OCI-M1 (cell line): ENCODE data around the gene PPIG.
"Not testable (repeated sequence)": the region's sequence is repeated elsewhere in the genome, so short reads cannot be mapped to it uniquely, and the experiment has no call there.

Experiments used
- DNase-seq: peaks from one replicate; lab custom pipeline; 2025; lab: John Stamatoyannopoulos, UW

The PPIG gene

DNA sequence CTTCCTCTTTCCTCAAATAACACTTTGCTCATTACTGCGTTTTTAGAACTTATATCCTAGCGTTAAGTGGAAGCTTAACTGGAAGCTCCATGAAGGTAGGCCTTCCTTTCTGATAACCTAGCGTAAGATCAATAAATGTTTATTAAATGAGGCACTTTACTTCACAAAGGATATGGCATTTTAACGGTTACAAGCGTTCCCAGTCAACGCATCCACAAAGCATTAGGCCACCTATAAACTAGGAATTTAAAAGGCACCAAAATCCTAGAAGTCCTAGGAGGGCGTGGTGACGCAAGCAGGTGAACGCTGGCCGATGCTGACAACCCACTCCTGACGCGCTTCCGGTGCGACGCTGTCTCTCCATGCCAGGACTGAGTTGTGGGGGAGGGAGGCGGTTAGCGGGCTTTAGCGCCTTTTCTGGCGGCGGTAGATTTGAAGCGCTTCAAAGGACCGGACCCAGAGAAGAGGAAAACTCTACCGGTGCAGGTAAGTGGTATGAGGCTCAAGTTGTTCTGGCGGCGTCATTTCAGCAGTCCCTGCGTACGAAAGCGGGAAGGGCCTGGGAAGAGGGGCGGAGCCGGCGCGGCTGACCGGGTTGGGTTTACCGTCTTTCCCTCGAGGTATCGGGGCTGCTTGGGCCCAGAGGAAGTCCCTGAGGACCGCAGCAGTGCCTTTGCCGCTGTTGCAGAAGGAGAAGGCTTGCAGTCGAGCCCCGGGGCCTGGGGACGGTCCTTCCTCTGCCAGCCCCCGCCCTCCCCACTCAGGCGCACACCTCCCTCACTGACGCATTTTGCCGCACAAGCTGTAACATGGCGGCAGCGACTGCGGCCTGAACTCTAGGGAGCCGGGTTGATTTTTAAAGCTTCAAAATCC is at the start of gene PPIG:
Gene PPIG, plus strand, starts transcription at position 347 of the 873 bp plus-strand sequence. CDS start 19,691 bp downstream, outside the sequence.
- DNase-seq: peak; percentile 95

DNA sequence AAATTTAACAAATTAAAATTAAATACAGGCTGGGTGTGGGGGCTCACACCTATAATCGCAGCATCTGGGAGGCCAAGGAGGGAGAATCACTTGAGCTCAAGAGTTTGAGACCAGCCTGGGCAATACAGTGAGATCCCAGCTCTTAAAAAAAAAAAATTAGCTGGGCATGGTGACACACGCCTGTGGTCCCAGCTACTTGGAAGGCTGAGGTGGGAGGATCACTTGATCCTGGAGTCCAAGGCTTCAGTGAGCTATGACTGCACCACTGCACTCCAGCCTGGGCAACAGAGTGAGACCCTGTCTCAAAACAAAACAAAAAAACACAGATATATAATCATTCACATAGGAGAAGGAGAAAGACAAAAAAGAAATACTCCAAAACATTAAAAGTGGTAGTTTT is 44.7 kb upstream of the PPIG start:
- DNase-seq: not testable (repeated sequence)

- no peak for DNase-seq
Observed at GRCh38 chr2:169540146-169540545, 44.0 kb upstream of the PPIG start.

- no peak for DNase-seq
Observed at GRCh38 chr2:169542433-169542832, 41.7 kb upstream of the PPIG start.

DNA sequence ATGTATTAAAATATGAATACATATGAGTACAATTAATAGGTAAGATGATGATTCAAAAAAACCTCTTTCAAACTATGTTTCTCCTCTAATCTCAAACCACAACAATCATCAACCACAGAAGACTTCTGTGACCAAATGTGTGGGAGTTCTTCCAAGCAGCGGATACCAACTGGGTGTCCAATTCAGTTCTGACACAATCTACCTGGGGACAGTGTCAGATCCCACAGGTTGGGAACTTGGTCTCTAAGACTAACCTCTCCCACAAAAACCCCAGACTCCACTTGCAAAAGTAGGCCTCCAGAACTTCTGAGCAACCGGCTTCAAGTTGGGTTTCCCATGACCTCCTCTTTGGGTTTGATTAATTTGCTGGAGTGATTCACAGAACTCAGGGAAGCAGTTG is 37.4 kb upstream of the PPIG start:
- no peak for DNase-seq

- DNase-seq: no peak
Observed at GRCh38 chr2:169561364-169561763, 22.8 kb upstream of the PPIG start.

DNA sequence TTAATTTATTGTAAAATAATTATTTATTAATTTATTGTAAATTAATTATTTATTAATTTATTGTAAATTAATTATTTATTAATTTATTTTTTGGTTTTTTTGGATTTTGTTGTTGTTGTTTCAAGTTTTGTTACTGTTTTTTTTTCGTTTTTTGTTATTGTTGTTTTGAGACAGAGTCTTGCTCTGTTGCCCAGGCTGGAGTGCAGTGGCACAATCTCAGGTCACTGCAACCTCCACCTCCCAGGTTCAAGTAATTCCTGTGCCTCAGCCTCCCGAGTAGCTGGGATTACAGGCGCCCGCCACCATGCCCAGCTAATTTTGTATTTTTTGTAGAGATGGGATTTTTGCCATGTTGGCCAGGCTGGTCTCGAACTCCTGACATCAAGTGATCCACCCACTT is 22.1 kb upstream of the PPIG start:
- DNase-seq: not testable (repeated sequence)

DNA sequence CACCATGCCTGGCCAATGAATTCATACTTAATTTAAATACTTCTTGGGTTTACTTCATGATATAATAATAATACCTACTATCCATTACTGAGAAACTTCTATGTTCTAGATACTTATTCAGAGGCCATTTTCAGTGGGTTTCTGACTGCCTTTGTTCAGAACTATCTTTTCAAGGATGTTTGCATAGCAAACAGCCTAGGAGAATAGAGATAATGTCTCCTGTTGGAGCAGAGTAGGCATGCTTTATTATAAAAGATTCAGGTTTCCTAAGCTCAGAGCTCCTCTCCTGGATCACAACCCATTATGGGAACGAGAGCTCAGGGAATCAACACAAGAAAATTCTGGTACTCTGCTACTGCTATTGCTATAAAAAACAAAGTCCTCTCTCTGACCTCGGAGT is 21.6 kb upstream of the PPIG start:
- DNase-seq: no peak

DNA sequence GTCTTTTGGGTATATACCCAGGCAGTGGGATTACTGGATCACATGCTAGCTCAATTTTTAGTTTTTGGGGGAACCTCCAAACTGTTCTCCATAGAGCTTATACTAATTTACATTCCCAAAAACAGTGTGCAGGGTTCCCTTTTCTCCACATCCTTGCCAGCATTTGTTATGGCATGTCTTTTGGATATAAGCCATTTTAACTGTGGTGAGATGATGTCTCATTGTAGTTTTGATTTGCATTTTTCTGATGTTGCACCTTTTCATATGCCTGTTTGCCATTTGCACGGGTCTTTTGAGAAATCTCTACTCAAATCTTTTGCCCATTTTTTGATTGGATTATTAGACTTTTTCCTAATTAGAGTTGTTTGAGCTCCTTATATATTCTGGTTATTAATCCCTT is 18.5 kb upstream of the PPIG start:
- DNase-seq: no peak

- DNase-seq: no peak
Observed at GRCh38 chr2:169569948-169570347, 14.2 kb upstream of the PPIG start.

DNA sequence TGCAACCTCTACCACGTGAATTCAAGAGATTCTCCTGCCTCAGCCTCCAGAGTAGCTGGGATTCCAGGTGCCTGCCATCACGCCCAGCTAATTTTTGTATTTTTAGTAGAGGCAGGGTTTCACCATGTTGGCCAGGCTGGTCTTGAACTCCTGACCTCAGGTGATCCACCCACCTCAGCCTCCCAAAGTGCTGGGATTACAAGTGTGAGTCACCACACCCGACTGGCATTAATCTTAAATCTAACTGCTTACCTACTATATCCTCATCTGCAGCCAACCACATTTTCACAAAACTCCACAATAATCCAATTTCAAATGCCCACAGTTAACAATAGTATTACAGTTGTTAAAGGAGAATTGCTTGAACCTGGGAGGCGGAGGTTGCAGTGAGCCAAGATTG is 13.4 kb upstream of the PPIG start:
- DNase-seq: not testable (repeated sequence)

GRCh38 chr2:169571571-169571970 is 12.6 kb upstream of the PPIG start:
- no peak for DNase-seq

- DNase-seq: no peak
Observed at GRCh38 chr2:169572189-169572588, 12.0 kb upstream of the PPIG start.

DNA sequence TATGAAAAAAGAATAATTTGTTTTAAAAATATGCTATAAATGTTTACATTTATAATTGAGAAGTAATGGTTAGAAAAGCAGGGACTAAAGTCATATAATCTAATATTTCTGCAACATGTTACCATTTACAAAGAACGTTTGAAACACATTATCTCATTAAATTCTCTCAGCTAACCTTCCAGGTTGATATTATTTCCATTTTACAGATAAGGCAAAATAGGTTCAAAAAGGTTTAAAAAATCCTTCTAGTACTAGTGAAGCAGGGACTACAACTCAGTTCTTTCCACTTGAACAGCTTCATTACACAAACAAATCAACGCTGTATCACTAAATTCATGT is 11.4 kb upstream of the PPIG start:
- DNase-seq: no peak

DNA sequence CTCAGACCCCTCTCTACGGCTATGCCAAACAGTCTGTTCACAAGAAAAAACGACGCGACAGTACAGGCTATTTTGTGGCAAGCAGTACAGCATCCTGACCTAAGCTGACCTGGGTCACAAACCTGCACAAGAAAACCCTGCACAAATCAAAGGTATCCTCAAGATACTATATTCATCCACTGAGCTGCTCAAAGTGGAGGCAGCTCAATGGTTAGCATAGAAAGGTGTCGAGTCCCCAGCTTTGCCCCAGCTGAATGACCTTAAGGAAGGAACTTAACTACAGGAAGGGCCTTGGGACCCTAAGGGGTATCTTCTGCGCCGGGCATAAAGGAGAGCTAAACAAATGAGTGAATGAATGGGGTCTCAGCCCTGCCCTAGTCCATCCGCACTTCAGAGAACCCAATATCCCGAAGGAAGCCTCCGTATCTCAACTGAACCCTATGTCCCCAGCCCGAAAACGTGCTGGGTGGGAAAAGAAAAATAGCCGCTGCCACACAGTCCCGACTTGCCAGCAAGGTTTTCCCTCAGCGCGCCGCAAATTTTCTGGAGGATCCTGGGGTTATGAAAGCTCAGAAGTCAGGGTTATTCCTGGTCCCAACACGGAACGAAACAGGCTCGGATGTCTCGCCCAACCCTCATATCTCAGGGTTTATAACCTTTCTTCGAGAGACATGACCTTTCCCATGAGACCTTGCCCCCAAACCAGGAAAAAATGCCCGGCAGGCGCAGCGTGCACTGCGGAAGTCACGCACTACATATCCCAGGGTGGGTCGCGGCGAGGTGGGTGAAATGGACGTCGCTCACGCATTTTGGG is 10.8 kb upstream of the PPIG start, which contains the start of gene FASTKD1:
Gene FASTKD1, minus strand, starts transcription at position 706 of the 814 bp plus-strand sequence. CDS start 1,836 bp downstream, outside the sequence.
- peak; percentile 97 for DNase-seq

GRCh38 chr2:169573974-169574299 is 10.2 kb upstream of the PPIG start:
- DNase-seq: no peak

GRCh38 chr2:169574539-169574938 is 9.6 kb upstream of the PPIG start:
- not testable (repeated sequence) for DNase-seq

DNA sequence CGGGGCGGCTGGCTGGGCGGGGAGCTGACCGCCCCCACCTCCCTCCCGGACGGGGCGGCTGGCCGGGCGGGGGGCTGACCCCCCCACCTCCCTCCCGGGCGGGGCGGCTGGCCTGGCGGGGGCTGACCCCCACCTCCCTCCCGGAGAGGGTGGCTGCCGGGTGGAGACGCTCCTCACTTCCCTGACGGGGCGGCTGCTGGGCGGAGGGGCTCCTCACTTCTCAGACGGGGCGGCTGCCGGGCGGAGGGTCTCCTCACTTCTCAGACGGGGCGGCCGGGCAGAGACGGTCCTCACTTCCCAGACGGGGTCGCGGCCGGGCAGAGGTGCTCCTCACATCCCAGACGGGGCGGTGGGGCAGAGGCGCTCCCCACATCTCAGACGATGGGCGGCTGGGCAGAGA is 8.9 kb upstream of the PPIG start:
- not testable (repeated sequence) for DNase-seq

DNA sequence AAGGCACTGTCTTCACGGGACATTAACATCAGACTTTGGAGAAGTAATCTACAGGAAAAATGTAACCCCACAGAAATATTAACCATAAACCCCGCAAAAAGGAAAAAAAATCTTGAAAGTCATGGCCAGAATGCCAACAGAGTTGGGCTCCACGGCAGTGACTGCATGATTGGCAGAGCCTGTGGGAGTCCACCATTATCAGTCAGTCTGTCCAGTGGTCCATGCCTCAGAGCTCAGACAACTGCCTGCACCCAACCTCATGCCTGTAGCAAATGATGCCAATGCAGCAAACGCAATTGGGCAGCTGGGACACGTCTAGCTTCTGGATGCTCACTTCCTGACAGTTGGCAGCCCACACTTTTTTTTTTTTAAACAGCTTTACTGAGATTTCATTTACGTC is 5.1 kb upstream of the PPIG start:
- no peak for DNase-seq

- not testable (repeated sequence) for DNase-seq
Observed at GRCh38 chr2:169582552-169583266, 1.4 kb upstream of the PPIG start.

DNA sequence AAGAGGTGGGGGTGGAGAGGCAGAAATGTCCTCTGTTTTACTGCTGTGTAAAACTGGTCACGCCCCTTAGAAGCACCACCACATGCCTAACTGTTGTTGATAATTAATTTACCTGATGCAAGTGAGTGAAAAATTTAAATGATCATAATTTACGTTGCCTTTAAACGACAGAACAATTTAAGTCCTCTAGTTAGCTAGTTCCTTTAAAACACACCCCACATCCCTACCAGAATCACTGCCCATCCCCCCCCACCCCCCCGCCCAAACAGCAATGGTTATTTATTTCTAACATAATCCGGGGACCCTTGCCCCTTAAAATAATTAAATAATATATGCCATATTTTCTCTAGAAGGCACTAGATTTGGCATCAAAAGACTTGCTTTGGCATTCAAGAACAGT is 633 bp upstream of the PPIG start:
- no peak for DNase-seq

DNA sequence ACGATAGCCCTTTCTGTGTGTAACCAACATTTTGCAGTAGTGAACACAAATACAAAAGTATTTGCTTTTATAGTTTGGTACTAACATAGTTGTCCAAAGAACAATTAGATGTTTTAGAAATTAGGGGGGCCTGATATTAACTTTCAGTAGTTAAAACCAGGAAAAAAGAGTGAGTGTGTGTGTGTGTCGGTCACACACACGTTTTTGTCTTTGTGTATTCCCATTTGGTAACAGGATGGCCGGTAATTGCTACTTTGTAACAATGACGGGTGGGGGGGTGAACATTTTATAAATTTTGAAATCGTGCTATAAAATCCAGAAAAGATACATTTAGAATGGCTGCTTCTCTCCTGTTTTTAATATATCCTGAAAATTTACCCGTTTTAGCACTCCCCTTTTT is 1.5 kb downstream of the PPIG start:
- DNase-seq: no peak

DNA sequence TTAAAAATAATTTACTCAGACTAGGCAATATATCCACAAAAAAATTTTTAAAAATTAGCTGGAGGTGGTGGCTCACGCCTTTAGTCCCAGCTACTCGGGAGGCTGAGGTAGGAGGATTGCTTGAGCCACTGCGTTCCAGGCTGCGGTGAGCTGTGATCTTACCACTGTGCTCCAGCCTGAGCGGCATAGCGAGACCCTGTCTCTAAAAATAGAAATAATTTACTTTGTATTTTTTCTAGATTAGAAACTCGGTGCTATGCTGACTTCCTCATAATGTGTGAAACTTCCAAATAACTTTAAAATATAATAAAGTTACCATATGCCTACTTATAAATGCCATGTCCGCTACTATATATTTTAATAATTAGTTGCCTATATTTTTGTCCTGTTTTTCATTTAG is 6.7 kb downstream of the PPIG start:
- no peak for DNase-seq
